ENCODE results near the gene SSB.

Gene SSB

GRCh38 chr2:169767243-169767888, 31.3 kb upstream of the SSB start:
- H3K9me3 ChIP-seq (replicated peaks; ENCODE audit: low read length): no peaks in the 10 kb centered on the region
- H3K4me1 ChIP-seq (ENCODE audit: control insufficient read depth, insufficient read depth, low read length): peaks cover 4% of the 10 kb centered on the region
- no peak overlapping the region for H3K9ac ChIP-seq (ENCODE audit: low read depth, low read length)
- no peaks in the 10 kb centered on the region for H3K27me3 ChIP-seq (ENCODE audit: control insufficient read depth, insufficient read depth, low read length)
- no peak overlapping the region for H3K4me2 ChIP-seq (ENCODE audit: low read length)
- H3K36me3 ChIP-seq (ENCODE audit: insufficient read depth, low read length): no peaks in the 10 kb centered on the region
- no peak overlapping the region for H3K4me3 ChIP-seq (ENCODE audit: low read length)

- H3K4me3 ChIP-seq (ENCODE audit: low read length): peak overlapping the region; percentile 51
- H3K27me3 ChIP-seq (ENCODE audit: control insufficient read depth, insufficient read depth, low read length): no peaks in the 10 kb centered on the region
- H3K4me1 ChIP-seq (ENCODE audit: control insufficient read depth, insufficient read depth, low read length): peaks cover 4% of the 10 kb centered on the region
- no peaks in the 10 kb centered on the region for H3K9me3 ChIP-seq (replicated peaks; ENCODE audit: low read length)
- H3K36me3 ChIP-seq (ENCODE audit: insufficient read depth, low read length): no peaks in the 10 kb centered on the region
- H3K4me2 ChIP-seq (ENCODE audit: low read length): peak overlapping the region; percentile 49
- H3K9ac ChIP-seq (ENCODE audit: low read depth, low read length): no peak overlapping the region
Measured at GRCh38 chr2:169768262-169768995, 30.2 kb upstream of the SSB start.

GRCh38 chr2:169771021-169771420, 27.6 kb upstream of the SSB start:
- no peaks in the 10 kb centered on the region for H3K27me3 ChIP-seq (ENCODE audit: control insufficient read depth, insufficient read depth, low read length)
- H3K4me3 ChIP-seq (ENCODE audit: low read length): no peak overlapping the region

GRCh38 chr2:169771612-169772011, 27.1 kb upstream of the SSB start:
- Histone ChIP-seq H3K9ac (ENCODE audit: low read depth, low read length) (no peak overlapping the region), H3K4me1 (ENCODE audit: control insufficient read depth, insufficient read depth, low read length) (peaks cover 12% of the 10 kb centered on the region)

More at GRCh38 chr2:169771021-169771420, 27.6 kb upstream of the SSB start:
- Histone ChIP-seq H3K36me3 (ENCODE audit: insufficient read depth, low read length) (no peaks in the 10 kb centered on the region), H3K4me1 (ENCODE audit: control insufficient read depth, insufficient read depth, low read length) (peaks cover 6% of the 10 kb centered on the region), H3K9me3 (replicated peaks; ENCODE audit: low read length) (no peaks in the 10 kb centered on the region), H3K4me2 (ENCODE audit: low read length) (no peak overlapping the region), H3K9ac (ENCODE audit: low read depth, low read length) (no peak overlapping the region)

GRCh38 chr2:169772651-169773050, 26.0 kb upstream of the SSB start:
- no peak overlapping the region for H3K4me2 ChIP-seq (ENCODE audit: low read length)
- peaks cover 16% of the 10 kb centered on the region for H3K4me1 ChIP-seq (ENCODE audit: control insufficient read depth, insufficient read depth, low read length)
- H3K9ac ChIP-seq (ENCODE audit: low read depth, low read length): no peak overlapping the region
- no peaks in the 10 kb centered on the region for H3K27me3 ChIP-seq (ENCODE audit: control insufficient read depth, insufficient read depth, low read length)
- H3K9me3 ChIP-seq (replicated peaks; ENCODE audit: low read length): no peaks in the 10 kb centered on the region
- no peaks in the 10 kb centered on the region for H3K36me3 ChIP-seq (ENCODE audit: insufficient read depth, low read length)
- H3K4me3 ChIP-seq (ENCODE audit: low read length): no peak overlapping the region

More at GRCh38 chr2:169771612-169772011, 27.1 kb upstream of the SSB start:
- H3K27me3 ChIP-seq (ENCODE audit: control insufficient read depth, insufficient read depth, low read length): no peaks in the 10 kb centered on the region
- no peaks in the 10 kb centered on the region for H3K9me3 ChIP-seq (replicated peaks; ENCODE audit: low read length)
- no peak overlapping the region for H3K4me3 ChIP-seq (ENCODE audit: low read length)
- H3K36me3 ChIP-seq (ENCODE audit: insufficient read depth, low read length): no peaks in the 10 kb centered on the region
- no peak overlapping the region for H3K4me2 ChIP-seq (ENCODE audit: low read length)

GRCh38 chr2:169775354-169775753, 23.3 kb upstream of the SSB start:
- Histone ChIP-seq H3K9ac (ENCODE audit: low read depth, low read length) (peak overlapping the region; percentile 54), H3K36me3 (ENCODE audit: insufficient read depth, low read length) (no peaks in the 10 kb centered on the region), H3K4me1 (ENCODE audit: control insufficient read depth, insufficient read depth, low read length) (peaks cover 16% of the 10 kb centered on the region), H3K27me3 (ENCODE audit: control insufficient read depth, insufficient read depth, low read length) (no peaks in the 10 kb centered on the region), H3K4me3 (ENCODE audit: low read length) (no peak overlapping the region), H3K4me2 (ENCODE audit: low read length) (peak overlapping the region; percentile 35), H3K9me3 (replicated peaks; ENCODE audit: low read length) (no peaks in the 10 kb centered on the region)

- Histone ChIP-seq H3K9me3 (replicated peaks; ENCODE audit: low read length) (no peaks in the 10 kb centered on the region), H3K27me3 (ENCODE audit: control insufficient read depth, insufficient read depth, low read length) (no peaks in the 10 kb centered on the region), H3K4me3 (ENCODE audit: low read length) (no peak overlapping the region), H3K36me3 (ENCODE audit: insufficient read depth, low read length) (no peaks in the 10 kb centered on the region), H3K4me2 (ENCODE audit: low read length) (peak overlapping the region; percentile 35), H3K9ac (ENCODE audit: low read depth, low read length) (peak overlapping the region; percentile 54), H3K4me1 (ENCODE audit: control insufficient read depth, insufficient read depth, low read length) (peaks cover 16% of the 10 kb centered on the region)
Measured at GRCh38 chr2:169775765-169776164, 22.9 kb upstream of the SSB start.

GRCh38 chr2:169776252-169776761, 22.4 kb upstream of the SSB start:
- H3K9ac ChIP-seq (ENCODE audit: low read depth, low read length): peak overlapping the region; percentile 17
- H3K4me3 ChIP-seq (ENCODE audit: low read length): no peak overlapping the region
- peaks cover 16% of the 10 kb centered on the region for H3K4me1 ChIP-seq (ENCODE audit: control insufficient read depth, insufficient read depth, low read length)
- H3K36me3 ChIP-seq (ENCODE audit: insufficient read depth, low read length): no peaks in the 10 kb centered on the region
- no peaks in the 10 kb centered on the region for H3K27me3 ChIP-seq (ENCODE audit: control insufficient read depth, insufficient read depth, low read length)
- H3K9me3 ChIP-seq (replicated peaks; ENCODE audit: low read length): no peaks in the 10 kb centered on the region
- H3K4me2 ChIP-seq (ENCODE audit: low read length): peak overlapping the region; percentile 35

- peaks cover 16% of the 10 kb centered on the region for H3K4me1 ChIP-seq (ENCODE audit: control insufficient read depth, insufficient read depth, low read length)
- no peaks in the 10 kb centered on the region for H3K36me3 ChIP-seq (ENCODE audit: insufficient read depth, low read length)
- H3K4me2 ChIP-seq (ENCODE audit: low read length): no peak overlapping the region
- no peak overlapping the region for H3K4me3 ChIP-seq (ENCODE audit: low read length)
- H3K9ac ChIP-seq (ENCODE audit: low read depth, low read length): no peak overlapping the region
- H3K27me3 ChIP-seq (ENCODE audit: control insufficient read depth, insufficient read depth, low read length): no peaks in the 10 kb centered on the region
- H3K9me3 ChIP-seq (replicated peaks; ENCODE audit: low read length): no peaks in the 10 kb centered on the region
Measured at GRCh38 chr2:169778446-169778845, 20.2 kb upstream of the SSB start.

- H3K9me3 ChIP-seq (replicated peaks; ENCODE audit: low read length): no peaks in the 10 kb centered on the region
Measured at GRCh38 chr2:169781249-169782013, 17.2 kb upstream of the SSB start.

GRCh38 chr2:169782513-169782912, 16.2 kb upstream of the SSB start:
- Histone ChIP-seq H3K9ac (ENCODE audit: low read depth, low read length) (no peak overlapping the region), H3K4me1 (ENCODE audit: control insufficient read depth, insufficient read depth, low read length) (no peaks in the 10 kb centered on the region), H3K4me3 (ENCODE audit: low read length) (no peak overlapping the region), H3K4me2 (ENCODE audit: low read length) (no peak overlapping the region), H3K9me3 (replicated peaks; ENCODE audit: low read length) (no peaks in the 10 kb centered on the region), H3K27me3 (ENCODE audit: control insufficient read depth, insufficient read depth, low read length) (no peaks in the 10 kb centered on the region), H3K36me3 (ENCODE audit: insufficient read depth, low read length) (no peaks in the 10 kb centered on the region)

More at GRCh38 chr2:169781249-169782013, 17.2 kb upstream of the SSB start:
- Histone ChIP-seq H3K4me3 (ENCODE audit: low read length) (no peak overlapping the region), H3K9ac (ENCODE audit: low read depth, low read length) (no peak overlapping the region), H3K4me1 (ENCODE audit: control insufficient read depth, insufficient read depth, low read length) (peaks cover 6% of the 10 kb centered on the region), H3K27me3 (ENCODE audit: control insufficient read depth, insufficient read depth, low read length) (no peaks in the 10 kb centered on the region), H3K4me2 (ENCODE audit: low read length) (no peak overlapping the region), H3K36me3 (ENCODE audit: insufficient read depth, low read length) (no peaks in the 10 kb centered on the region)

All from skeletal muscle satellite cell (primary cell).